NCI-H146 treated with DMSO at 0.1 percent for 48 hours (cell line): Measurements from ENCODE around the gene TMEM39B.
"Not testable (repeated sequence)": the region's sequence is repeated elsewhere in the genome, so short reads cannot be mapped to it uniquely, and the experiment has no call there.

ENCODE experiments used
- DNase-seq: peaks from one replicate; lab custom pipeline; 2025; ENCODE audit not compliant: unreplicated experiment; lab: John Stamatoyannopoulos, UW

TMEM39B gene

GRCh38 chr1:32111789-32112188, 39.0 kb downstream of the TMEM39B start:
- no peak for DNase-seq

GRCh38 chr1:32112806-32113375, 40.2 kb downstream of the TMEM39B start:
- no peak for DNase-seq

DNA sequence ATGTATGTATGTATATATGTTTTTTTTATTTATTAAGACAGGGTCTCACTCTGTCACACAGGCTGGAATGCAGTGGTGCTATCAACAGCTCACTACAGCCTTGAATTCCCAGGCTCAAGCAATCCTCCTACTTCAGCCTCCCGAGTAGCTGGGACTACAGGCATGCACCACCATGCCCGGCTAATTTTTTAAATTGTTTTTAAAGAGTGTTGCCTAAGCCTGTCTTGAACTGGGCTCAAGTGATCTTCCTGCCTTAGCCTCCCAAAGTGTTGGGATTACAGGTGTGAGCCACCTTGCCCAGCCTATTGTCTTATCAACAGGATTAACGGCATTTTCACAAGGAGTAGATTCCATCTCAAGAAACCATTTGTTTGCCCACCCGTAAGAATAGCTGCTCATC, 40.7 kb downstream of the TMEM39B start:
- DNase-seq, result not testable (repeated sequence)

DNA sequence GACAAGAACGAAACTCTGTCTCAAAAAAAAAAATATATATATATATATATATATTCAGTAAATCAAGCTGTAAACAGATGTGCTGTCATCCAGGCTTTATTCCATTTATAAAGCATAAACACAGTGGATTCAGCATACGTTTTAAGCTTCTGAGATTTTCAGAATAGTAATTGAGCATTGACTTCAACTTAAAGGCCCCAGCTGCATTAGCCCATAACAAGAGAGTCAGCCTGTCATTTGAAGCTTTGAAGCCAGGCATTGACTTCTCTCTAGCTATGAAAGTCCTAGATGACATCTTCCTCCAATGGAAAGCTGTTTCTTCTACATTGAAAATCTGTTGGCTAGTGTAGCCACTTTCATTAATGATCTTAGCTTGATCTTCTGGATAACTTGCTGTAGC, 41.7 kb downstream of the TMEM39B start:
- no peak for DNase-seq

DNA sequence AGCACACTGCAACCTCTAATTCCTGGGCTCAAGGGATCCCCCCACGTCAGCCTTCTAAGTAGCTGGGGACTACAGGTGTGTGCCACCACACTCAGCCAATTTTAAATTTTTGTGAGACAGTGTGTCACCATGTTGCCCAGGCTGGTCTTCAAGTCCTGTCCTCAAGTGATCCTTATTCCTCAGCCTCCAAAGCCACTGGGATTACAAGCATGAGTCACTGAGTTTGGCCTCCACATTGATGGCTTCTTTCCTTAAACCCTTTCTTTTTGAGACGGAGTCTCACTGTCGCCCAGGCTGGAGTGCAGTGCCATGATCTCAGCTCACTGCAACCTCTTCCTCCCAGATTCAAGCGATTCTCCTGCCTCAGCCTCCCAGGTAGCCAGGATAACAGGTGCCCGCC, 42.8 kb downstream of the TMEM39B start:
- DNase-seq, result no peak

DNA sequence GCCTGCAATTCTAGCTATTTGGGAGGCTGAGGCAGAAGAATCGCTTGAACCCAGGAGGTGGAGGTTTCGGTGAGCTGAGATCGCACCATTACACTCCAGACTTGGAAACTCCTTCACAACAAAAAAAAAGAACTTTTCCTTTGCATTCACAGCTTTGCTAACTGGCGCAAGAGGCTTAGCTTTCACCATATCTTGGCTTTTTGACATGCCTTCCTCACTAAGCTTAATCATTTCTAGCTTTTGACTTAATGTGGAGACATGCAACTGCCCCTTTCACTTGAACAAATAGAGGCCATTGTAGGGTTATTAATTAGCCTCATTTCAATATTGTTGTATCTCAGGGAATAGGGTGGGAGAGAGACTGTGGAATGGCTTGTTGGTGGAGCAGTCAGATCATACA, 43.8 kb downstream of the TMEM39B start:
- no peak for DNase-seq

- no peak for DNase-seq
Observed at GRCh38 chr1:32122151-32122550, 49.4 kb downstream of the TMEM39B start.

DNA sequence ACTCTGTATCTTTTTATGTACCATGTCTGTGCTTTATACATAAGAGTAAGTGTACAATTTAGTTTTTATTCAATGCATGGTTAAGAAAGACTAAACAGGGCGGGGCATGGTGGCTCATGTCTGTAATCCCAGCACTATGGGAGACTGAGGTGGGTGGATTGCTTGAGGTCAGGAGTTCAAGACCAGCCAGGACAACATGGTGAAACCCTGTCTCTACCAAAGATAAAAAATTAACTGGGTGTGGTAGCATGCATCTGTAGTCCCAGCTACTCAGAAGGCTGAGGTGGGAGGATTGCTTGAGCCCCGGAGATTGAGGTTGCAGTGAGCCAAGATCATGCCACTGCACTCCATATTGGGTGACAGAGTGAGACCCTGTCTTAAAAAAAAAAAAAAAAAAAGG, 50.6 kb downstream of the TMEM39B start:
- DNase-seq, result not testable (repeated sequence)

- DNase-seq, result no peak
Observed at GRCh38 chr1:32125313-32125712, 52.6 kb downstream of the TMEM39B start.

DNA sequence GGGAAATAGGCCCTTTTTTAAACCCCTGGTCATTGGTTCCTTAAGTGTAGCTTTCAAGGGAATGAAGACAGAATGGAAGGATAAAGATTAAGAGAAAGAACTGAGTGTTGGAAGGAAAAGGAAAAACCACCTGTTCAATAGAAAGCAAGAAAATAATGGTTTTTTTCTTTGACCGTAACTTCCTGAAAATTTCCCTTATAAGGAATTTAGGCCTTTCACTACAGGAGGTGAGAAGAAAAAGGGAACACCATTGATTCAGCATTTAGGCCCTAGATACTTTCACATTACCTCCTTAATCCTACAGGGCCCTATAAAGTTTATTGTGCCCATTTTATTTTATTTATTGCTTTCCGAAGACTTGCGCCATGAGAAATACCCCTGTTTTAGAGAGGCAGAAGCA, 54.0 kb downstream of the TMEM39B start:
- no peak for DNase-seq

- DNase-seq, result no peak
Observed at GRCh38 chr1:32127409-32128198, 54.9 kb downstream of the TMEM39B start.

- no peak for DNase-seq
Observed at GRCh38 chr1:32128479-32128878, 55.7 kb downstream of the TMEM39B start.

GRCh38 chr1:32128964-32129363, 56.2 kb downstream of the TMEM39B start:
- DNase-seq, result no peak

- not testable (repeated sequence) for DNase-seq
Observed at GRCh38 chr1:32133950-32134280, 61.2 kb downstream of the TMEM39B start.

DNA sequence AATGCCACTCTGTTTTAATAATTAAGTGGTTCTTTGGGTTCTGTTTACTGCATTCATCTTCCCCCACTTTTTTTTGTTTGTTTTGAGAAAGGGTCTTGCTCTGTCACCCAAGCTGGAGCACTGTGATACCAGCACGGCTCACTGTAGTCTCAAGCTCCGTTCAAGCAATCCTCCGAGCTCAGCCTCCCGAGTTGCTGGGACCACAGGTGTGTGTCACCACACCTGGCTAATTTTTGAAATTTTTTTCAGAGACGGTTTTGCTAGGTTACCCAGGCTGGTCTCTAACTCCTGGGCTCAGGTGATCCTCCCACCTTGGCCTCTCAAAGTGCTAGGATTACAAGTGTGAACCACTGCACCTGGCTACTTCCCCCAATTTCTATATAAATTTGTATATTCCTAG, 64.4 kb downstream of the TMEM39B start:
- DNase-seq, result no peak

- DNase-seq, result no peak
Observed at GRCh38 chr1:32138965-32139364, 66.2 kb downstream of the TMEM39B start.

- DNase-seq, result peak; percentile 29
Observed at GRCh38 chr1:32142446-32143301, 69.9 kb downstream of the TMEM39B start.

DNA sequence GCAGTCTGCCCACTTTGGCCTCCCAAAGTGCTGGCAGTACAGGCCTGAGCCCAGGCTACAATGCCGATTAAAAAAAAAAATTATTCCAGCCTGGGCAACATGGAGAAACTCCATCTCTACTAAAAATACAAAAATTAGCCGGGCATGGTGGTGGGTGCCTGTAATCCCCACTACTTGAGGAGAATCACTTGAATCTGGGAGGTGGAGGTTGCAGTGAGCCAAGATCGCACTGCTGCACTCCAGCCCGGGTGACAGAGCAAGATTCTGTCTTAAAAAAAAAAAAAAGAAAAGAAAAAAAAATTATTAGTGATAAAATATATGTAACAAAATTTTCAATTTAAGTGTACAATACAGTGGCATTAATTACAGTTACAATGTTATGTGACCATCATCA, 70.6 kb downstream of the TMEM39B start:
- not testable (repeated sequence) for DNase-seq

- no peak for DNase-seq
Observed at GRCh38 chr1:32144033-32144432, 71.3 kb downstream of the TMEM39B start.

DNA sequence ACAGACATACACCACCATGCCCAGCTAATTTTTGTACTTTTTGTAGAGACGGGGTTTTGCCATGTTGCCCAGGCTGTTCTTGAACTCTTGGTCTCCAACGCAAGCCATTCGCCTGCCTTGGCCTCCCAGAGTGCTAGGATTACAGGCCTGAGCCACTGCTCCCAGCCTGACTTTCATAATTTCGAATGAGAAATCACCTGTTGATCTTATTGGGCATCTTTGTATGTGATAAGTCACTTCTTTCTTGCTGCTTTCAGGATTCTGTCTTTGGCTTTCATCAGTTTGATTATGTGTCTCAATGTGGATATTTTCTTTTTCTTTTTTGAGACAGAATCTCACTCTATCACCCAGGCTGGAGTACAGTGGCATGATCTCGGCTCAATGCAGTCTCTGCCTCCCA, 75.1 kb downstream of the TMEM39B start:
- not testable (repeated sequence) for DNase-seq

GRCh38 chr1:32150847-32151246, 78.1 kb downstream of the TMEM39B start:
- no peak for DNase-seq

DNA sequence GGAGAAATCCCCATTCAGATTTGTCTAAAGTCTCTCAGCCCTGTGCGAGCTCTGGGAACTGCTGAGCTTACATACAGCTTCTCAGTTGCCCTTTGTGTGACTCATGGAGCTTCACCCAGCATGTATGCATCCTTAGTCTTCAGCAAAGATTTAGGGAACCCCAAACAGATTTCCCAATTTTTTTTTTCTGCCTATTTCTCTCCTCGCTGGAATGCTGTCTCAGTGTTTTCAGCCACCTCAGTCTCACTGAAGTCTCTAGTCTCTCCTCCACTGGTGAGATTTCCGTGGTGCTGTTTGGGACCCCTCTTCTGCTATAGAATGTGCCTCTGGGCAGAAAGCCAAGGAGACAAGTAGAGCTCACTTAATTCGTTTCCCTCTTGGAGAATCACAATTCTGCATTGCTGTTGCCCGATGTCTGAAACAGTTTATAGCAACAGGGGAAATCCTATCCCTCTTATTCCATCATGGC, 78.6 kb downstream of the TMEM39B start:
- no peak for DNase-seq
